Keratinocyte (primary cell): ENCODE data around the gene PM20D1. TPM values are rescaled to one million over a fixed set of nuclear protein-coding genes. Genes with fewer than 3 reads are reported as not detected.

ENCODE experiments used
- DNase-seq: peaks from one replicate; pipeline ENCODE4 v3.0.0-alpha.2; 2011; ENCODE audit warnings: low read depth, missing footprints, low spot score
- FAIRE-seq: peaks from 2 replicates; lab custom pipeline; 2011; peaks lifted over from hg19 to GRCh38; lab: Jason Lieb, UNC
- H2AFZ ChIP-seq: 2 replicates; pipeline ENCODE4 v1.6.0; 2012; ENCODE audit warnings: low read length, control low read depth, inconsistent platforms; ENCODE audit not compliant: control insufficient read depth
- H3K27ac ChIP-seq: 2 replicates; pipeline ENCODE4 v1.5.1; 2011; ENCODE audit warnings: low read length; ENCODE audit not compliant: control insufficient read depth, insufficient read depth
- H3K27me3 ChIP-seq: 3 replicates; pipeline ENCODE4 v1.6.0; 2011; ENCODE audit warnings: low read length; ENCODE audit not compliant: control insufficient read depth, insufficient read depth; ENCODE audit errors: extremely low read depth
- H3K36me3 ChIP-seq, 2 experiments: 2 replicates in 1 of 2; 3 replicates in 1 of 2; pipeline ENCODE4 v1.5.1; 2011; ENCODE audit warnings: low read length in 2 of 2, mild to moderate bottlenecking in 1 of 2; ENCODE audit not compliant: control insufficient read depth in 2 of 2, insufficient read depth in 2 of 2; ENCODE audit errors: extremely low read depth in 1 of 2
- H3K4me1 ChIP-seq: 3 replicates; pipeline ENCODE4 v1.5.1; 2011; ENCODE audit warnings: low read length; ENCODE audit not compliant: control insufficient read depth, insufficient read depth; ENCODE audit errors: extremely low read depth
- H3K4me2 ChIP-seq: 3 replicates; pipeline ENCODE4 v1.6.0; 2011; ENCODE audit warnings: low read depth, low read length; ENCODE audit not compliant: control insufficient read depth, insufficient read depth; ENCODE audit errors: extremely low read depth
- H3K4me3 ChIP-seq, 3 experiments: fragments of 200-600 bp in 1 of 3; sonication (generic) in 1 of 3; 2 replicates in 2 of 3; 3 replicates in 1 of 3; pipeline ENCODE4 v1.5.1; 2011 to 2016; ENCODE audit warnings: low read length in 3 of 3, mild to moderate bottlenecking in 3 of 3, control low read depth in 2 of 3, inconsistent platforms in 1 of 3, low read depth in 1 of 3, mixed read lengths in 1 of 3, mixed run types in 1 of 3, moderate library complexity in 1 of 3; ENCODE audit not compliant: control insufficient read depth in 2 of 3, insufficient read depth in 2 of 3; ENCODE audit errors: extremely low read depth in 1 of 3
- H3K79me2 ChIP-seq: 2 replicates; pipeline ENCODE4 v1.6.0; 2012; ENCODE audit warnings: low read length; ENCODE audit not compliant: control insufficient read depth, insufficient read depth
- H3K9ac ChIP-seq: 3 replicates; pipeline ENCODE4 v1.6.0; 2011; ENCODE audit warnings: low read length; ENCODE audit not compliant: control insufficient read depth, insufficient read depth; ENCODE audit errors: extremely low read depth
- H3K9me1 ChIP-seq: 3 replicates; pipeline ENCODE4 v1.6.0; 2011; ENCODE audit warnings: low read length; ENCODE audit not compliant: control insufficient read depth, insufficient read depth; ENCODE audit errors: extremely low read depth
- H3K9me3 ChIP-seq: 2 replicates; pipeline ENCODE4 v1.5.1; 2012; ENCODE audit warnings: low read depth, low read length; ENCODE audit not compliant: control insufficient read depth
- H4K20me1 ChIP-seq: 3 replicates; pipeline ENCODE4 v1.6.0; 2011; ENCODE audit warnings: low read length; ENCODE audit not compliant: control insufficient read depth, insufficient read depth; ENCODE audit errors: extremely low read depth
- CTCF ChIP-seq, 3 experiments: IDR thresholded peaks in 1 of 3; conservative IDR thresholded peaks in 1 of 3; optimal IDR thresholded peaks in 1 of 3; 2 replicates in 2 of 3; 3 replicates in 1 of 3; pipeline versions ENCODE3 to v1.5.1; 2011; ENCODE audit warnings: low read length in 3 of 3, mild to moderate bottlenecking in 3 of 3, moderate library complexity in 2 of 3, control low read depth in 1 of 3, inconsistent platforms in 1 of 3; ENCODE audit not compliant: insufficient read depth in 2 of 3; ENCODE audit errors: extremely low read depth in 1 of 3
- EZH2 ChIP-seq: IDR thresholded peaks from one replicate; pipeline ENCODE4 v1.6.1; 2012; ENCODE audit warnings: inconsistent platforms, mild to moderate bottlenecking, low read length, moderate library complexity
- dilution Hi-C: fragments of 300-500 bp; cut with MboI; formaldehyde crosslinking; loops from one replicate; pipeline ENCODE4 v1.7.0; 2020; ENCODE audit warnings: low sequenced_read_pairs; ENCODE audit not compliant: extremely low pct_ligation_motif_present
- polyA plus RNA-seq, 5 experiments: library from polyadenylated mRNA; depleted of rRNA in 3 of 5; stranded (reverse) in 3 of 5; stranded (forward) in 1 of 5; unstranded in 1 of 5; fragments of >200 nt; gene quantifications; 1 replicate in 1 of 5; 2 replicates in 3 of 5; 3 replicates in 1 of 5; pipeline versions ENCODE4 v1.2.1 to v1.2.3, GENCODE V29; 2011 to 2012; ENCODE audit warnings: missing spikeins in 2 of 5, low read depth in 1 of 5, low replicate concordance in 1 of 5

Gene PM20D1
- polyA plus RNA-seq, 1 donor (not counting 4 experiments of a cell fraction or from before 2014, with no cell fraction given), result 0.05 TPM

- DNase-seq, result no peak
- no peaks in the 10 kb centered on the region for H3K9me1 ChIP-seq
- no peak overlapping the region for H3K4me2 ChIP-seq
- H3K79me2 ChIP-seq, result no peaks in the 10 kb centered on the region
- no peaks in the 10 kb centered on the region for H3K9me3 ChIP-seq
- H3K36me3 ChIP-seq, result no peaks in the 10 kb centered on the region
- no peak overlapping the region for H2AFZ ChIP-seq
- peaks cover 4% of the 10 kb centered on the region for H3K27me3 ChIP-seq
- H3K9ac ChIP-seq, result no peak overlapping the region
- H3K27ac ChIP-seq, result no peak overlapping the region
- no peak overlapping the region for H3K4me3 ChIP-seq
- dilution Hi-C loops, result no loop called here
- TF ChIP-seq EZH2 (no peak), CTCF (optimal IDR thresholded peaks at IDR 0.05 in 1 of 3, IDR thresholded peaks at IDR 0.05 in 1 of 3, conservative IDR thresholded peaks at IDR 0.05 in 1 of 3; ENCODE audit: extremely low read depth in 1 of 3, insufficient read depth in 2 of 3, low read length in 3 of 3) (no peak)
- FAIRE-seq, result no peak
- H3K4me1 ChIP-seq, result no peaks in the 10 kb centered on the region
- no peaks in the 10 kb centered on the region for H4K20me1 ChIP-seq
These were observed 12.5 kb downstream of the PM20D1 start for GRCh38 chr1:205837382-205837970.

GRCh38 chr1:205834751-205835150, 15.2 kb downstream of the PM20D1 start:
- H3K27me3 ChIP-seq, result peaks cover 5% of the 10 kb centered on the region
- DNase-seq, result no peak
- no peaks in the 10 kb centered on the region for H3K9me1 ChIP-seq
- no peaks in the 10 kb centered on the region for H4K20me1 ChIP-seq
- FAIRE-seq, result no peak
- dilution Hi-C loops, result no loop called here
- TF ChIP-seq EZH2, result no peak
- no peak for TF ChIP-seq CTCF (optimal IDR thresholded peaks at IDR 0.05 in 1 of 3, IDR thresholded peaks at IDR 0.05 in 1 of 3, conservative IDR thresholded peaks at IDR 0.05 in 1 of 3; ENCODE audit: extremely low read depth in 1 of 3, insufficient read depth in 2 of 3, low read length in 3 of 3)
- no peak overlapping the region for H3K4me2 ChIP-seq
- H3K79me2 ChIP-seq, result no peaks in the 10 kb centered on the region
- H3K4me3 ChIP-seq, result no peak overlapping the region
- no peaks in the 10 kb centered on the region for H3K4me1 ChIP-seq
- H3K27ac ChIP-seq, result no peak overlapping the region
- H3K9ac ChIP-seq, result no peak overlapping the region
- no peaks in the 10 kb centered on the region for H3K36me3 ChIP-seq
- H2AFZ ChIP-seq, result no peak overlapping the region
- no peaks in the 10 kb centered on the region for H3K9me3 ChIP-seq
